ENCODE measurements around the gene CCDC86.

GRCh38 chr11:60831143-60831500 lies 10.8 kb upstream of the CCDC86 start:
- TF ChIP-seq CTCF (conservative IDR thresholded peaks at IDR 0.05; ENCODE audit: low read depth, low read length) (peak; percentile 94), POLR2A (IDR thresholded peaks at IDR 0.05; ENCODE audit: low read depth, low read length) (0 out of 2 replicates have a peak, but pooled peaks have one; percentile 28), RFX5 (IDR thresholded peaks at IDR 0.05; ENCODE audit: low read depth, low read length) (no peak), CHD1 (IDR thresholded peaks at IDR 0.05; ENCODE audit: low read depth, low read length) (no peak), MAZ (IDR thresholded peaks at IDR 0.05; ENCODE audit: borderline replicate concordance, low read depth, low read length) (no peak), MXI1 (IDR thresholded peaks at IDR 0.05; ENCODE audit: borderline replicate concordance, low read depth, low read length) (no peak)

Data from IMR-90 (cell line).